ENCODE data around the gene CACNA1E. TPM values are rescaled to one million over a fixed set of nuclear protein-coding genes. Genes with fewer than 3 reads are reported as not detected.
"Not testable (repeated sequence)": the region's sequence is repeated elsewhere in the genome, so short reads cannot be mapped to it uniquely, and the experiment has no call there.

Gene CACNA1E
- total RNA-seq, 1 donor from 2014 or later, result 0.08 TPM

GRCh38 chr1:181531951-181532600 is 48.8 kb downstream of the CACNA1E start:
- H3K4me3 ChIP-seq (ENCODE audit: low read depth, low read length), result no peak overlapping the region
- H3K27me3 ChIP-seq (ENCODE audit: control insufficient read depth, insufficient read depth, low read length), result no peaks in the 10 kb centered on the region
- DNase-seq (ENCODE audit: low read depth), result no peak
- H3K36me3 ChIP-seq (ENCODE audit: control insufficient read depth, insufficient read depth, low read length), result no peaks in the 10 kb centered on the region
- no peak for TF ChIP-seq CTCF (IDR thresholded peaks at IDR 0.05; ENCODE audit: insufficient read depth, low read length, poor library complexity, severe bottlenecking)

- Histone ChIP-seq H3K4me3 (ENCODE audit: low read depth, low read length) (no peak overlapping the region), H3K36me3 (ENCODE audit: control insufficient read depth, insufficient read depth, low read length) (no peaks in the 10 kb centered on the region), H3K27me3 (ENCODE audit: control insufficient read depth, insufficient read depth, low read length) (no peaks in the 10 kb centered on the region)
- DNase-seq (ENCODE audit: low read depth), result no peak
- TF ChIP-seq CTCF (IDR thresholded peaks at IDR 0.05; ENCODE audit: insufficient read depth, low read length, poor library complexity, severe bottlenecking), result no peak
Observed at GRCh38 chr1:181538836-181539235, 55.5 kb downstream of the CACNA1E start.

GRCh38 chr1:181541458-181541857 is 58.1 kb downstream of the CACNA1E start:
- Histone ChIP-seq H3K27me3 (ENCODE audit: control insufficient read depth, insufficient read depth, low read length) (no peaks in the 10 kb centered on the region), H3K36me3 (ENCODE audit: control insufficient read depth, insufficient read depth, low read length) (no peaks in the 10 kb centered on the region), H3K4me3 (ENCODE audit: low read depth, low read length) (no peak overlapping the region)
- no peak for TF ChIP-seq CTCF (IDR thresholded peaks at IDR 0.05; ENCODE audit: insufficient read depth, low read length, poor library complexity, severe bottlenecking)
- no peak for DNase-seq (ENCODE audit: low read depth)

- no peaks in the 10 kb centered on the region for H3K36me3 ChIP-seq (ENCODE audit: control insufficient read depth, insufficient read depth, low read length)
- TF ChIP-seq CTCF (IDR thresholded peaks at IDR 0.05; ENCODE audit: insufficient read depth, low read length, poor library complexity, severe bottlenecking), result no peak
- H3K27me3 ChIP-seq (ENCODE audit: control insufficient read depth, insufficient read depth, low read length), result no peaks in the 10 kb centered on the region
- no peak overlapping the region for H3K4me3 ChIP-seq (ENCODE audit: low read depth, low read length)
- no peak for DNase-seq (ENCODE audit: low read depth)
Observed at GRCh38 chr1:181541947-181542346, 58.6 kb downstream of the CACNA1E start.

GRCh38 chr1:181542406-181542805 is 59.1 kb downstream of the CACNA1E start:
- not testable (repeated sequence) for DNase-seq (ENCODE audit: low read depth); H3K4me3 ChIP-seq (ENCODE audit: low read depth, low read length); H3K36me3 ChIP-seq (ENCODE audit: control insufficient read depth, insufficient read depth, low read length); H3K27me3 ChIP-seq (ENCODE audit: control insufficient read depth, insufficient read depth, low read length)

GRCh38 chr1:181545395-181545794 is 62.1 kb downstream of the CACNA1E start:
- TF ChIP-seq CTCF (IDR thresholded peaks at IDR 0.05; ENCODE audit: insufficient read depth, low read length, poor library complexity, severe bottlenecking), result no peak
- no peaks in the 10 kb centered on the region for H3K36me3 ChIP-seq (ENCODE audit: control insufficient read depth, insufficient read depth, low read length)
- DNase-seq (ENCODE audit: low read depth), result no peak
- no peaks in the 10 kb centered on the region for H3K27me3 ChIP-seq (ENCODE audit: control insufficient read depth, insufficient read depth, low read length)
- no peak overlapping the region for H3K4me3 ChIP-seq (ENCODE audit: low read depth, low read length)
